Stimulated activated memory B cell treated with anti-CD40 and anti-IgM and Interleukin-4, amounts not matched to agents 10 μg/mL and 1 μg/mL and 100 μg/mL, for 72 hours (primary cell): Measurements from ENCODE around the gene RPL6.

Experiments used
- ATAC-seq: fragments of 150-1000 bp; cut with Tn5 transposase; 2 replicates; pipeline ENCODE4 v1.10.0; 2021
- H3K27ac Mint-ChIP-seq: one replicate; pipeline ENCODE4 v1.8.0; 2022; ENCODE audit warnings: mild to moderate bottlenecking, mixed read lengths
- H3K27me3 Mint-ChIP-seq: one replicate; pipeline ENCODE4 v1.8.0; 2022; ENCODE audit warnings: mixed read lengths
- H3K36me3 Mint-ChIP-seq: one replicate; pipeline ENCODE4 v1.8.0; 2022; ENCODE audit warnings: mixed read lengths
- H3K4me1 Mint-ChIP-seq: one replicate; pipeline ENCODE4 v1.8.0; 2022; ENCODE audit warnings: mixed read lengths
- H3K4me3 Mint-ChIP-seq: one replicate; pipeline ENCODE4 v1.8.0; 2022; ENCODE audit warnings: mild to moderate bottlenecking, moderate library complexity, mixed read lengths
- H3K9me3 Mint-ChIP-seq: one replicate; pipeline ENCODE4 v1.8.0; 2022; ENCODE audit warnings: mixed read lengths

RPL6 gene

DNA sequence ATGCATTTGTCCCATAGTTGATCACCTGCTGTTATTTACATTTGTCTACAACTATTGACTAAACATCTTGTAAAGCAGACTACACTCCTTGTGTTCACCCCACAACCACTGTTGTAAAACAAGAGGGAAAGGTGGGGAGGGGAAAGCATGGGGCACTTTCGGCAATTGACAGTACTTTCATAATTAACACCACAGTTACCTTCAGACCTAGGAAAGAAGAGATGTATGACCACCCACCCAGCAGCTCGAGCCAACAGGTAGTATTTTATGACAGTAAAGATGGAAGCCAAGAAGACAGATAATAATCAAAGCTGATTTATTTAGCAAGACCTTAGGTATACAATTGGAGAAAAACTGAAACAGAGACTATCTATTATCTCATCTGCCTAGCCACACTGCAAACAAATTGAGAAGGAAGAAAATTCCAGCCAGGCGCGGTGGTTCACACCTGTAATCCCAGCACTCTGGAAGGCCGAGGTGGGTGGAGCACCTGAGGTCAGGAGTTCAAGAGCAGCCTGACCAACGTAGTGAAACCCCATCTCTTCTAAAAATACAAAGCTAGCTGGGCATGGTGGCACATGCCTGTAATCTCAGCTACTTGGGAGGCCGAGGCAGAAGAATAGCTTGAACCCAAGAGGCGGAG is 38.4 kb downstream of the RPL6 start:
- Mint-ChIP-seq H3K4me1 (peaks cover 20% of the 10 kb centered on the region), H3K27me3 (no peaks in the 10 kb centered on the region), H3K4me3 (no peak overlapping the region), H3K27ac (no peak overlapping the region), H3K9me3 (no peaks in the 10 kb centered on the region), H3K36me3 (peaks cover 5% of the 10 kb centered on the region)
- ATAC-seq = no peak

DNA sequence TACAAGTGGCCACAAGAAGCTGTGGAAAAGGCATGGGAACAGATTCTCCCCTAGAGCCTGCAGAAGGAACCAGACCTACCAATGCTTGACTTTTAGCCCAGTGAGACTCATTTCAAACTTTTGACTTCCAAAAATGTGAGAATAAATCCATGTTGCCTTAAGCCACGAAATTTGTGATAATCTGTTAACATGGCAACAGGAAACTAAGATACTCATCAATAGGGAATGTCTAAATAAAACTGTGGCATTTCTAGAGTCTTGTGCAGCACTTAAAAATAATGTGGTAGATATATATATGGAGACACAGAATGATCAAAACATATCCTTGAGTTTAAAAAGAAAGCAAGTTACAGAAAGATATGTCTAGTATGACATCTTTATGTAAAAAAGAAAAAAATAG is 39.2 kb downstream of the RPL6 start:
- H3K36me3 Mint-ChIP-seq = peaks cover 5% of the 10 kb centered on the region
- no peak overlapping the region for H3K27ac Mint-ChIP-seq
- ATAC-seq = no peak
- no peaks in the 10 kb centered on the region for H3K27me3 Mint-ChIP-seq
- H3K4me3 Mint-ChIP-seq = no peak overlapping the region
- no peaks in the 10 kb centered on the region for H3K9me3 Mint-ChIP-seq
- H3K4me1 Mint-ChIP-seq = peaks cover 20% of the 10 kb centered on the region

DNA sequence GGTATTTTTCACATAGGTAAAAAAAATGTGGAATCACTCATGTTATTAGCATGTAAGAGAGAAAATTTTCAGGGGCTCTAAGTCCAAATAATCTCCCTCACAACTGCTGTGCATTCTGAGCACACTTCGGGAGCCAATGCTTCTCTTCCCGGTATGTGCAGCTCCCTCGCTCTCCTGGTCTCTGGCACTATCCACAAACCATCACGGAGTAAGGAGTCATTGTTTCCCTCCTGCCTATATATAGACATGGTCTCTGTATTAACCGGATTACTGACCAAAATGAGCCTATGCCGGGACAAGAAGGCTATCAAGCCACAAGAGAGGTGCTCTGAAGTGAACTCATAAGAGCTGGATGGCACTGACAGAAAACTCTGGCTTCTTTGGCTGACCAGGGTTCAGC is 40.5 kb downstream of the RPL6 start:
- no peaks in the 10 kb centered on the region for H3K27me3 Mint-ChIP-seq
- H3K9me3 Mint-ChIP-seq = no peaks in the 10 kb centered on the region
- no peak for ATAC-seq
- H3K4me3 Mint-ChIP-seq = no peak overlapping the region
- H3K4me1 Mint-ChIP-seq = peaks cover 15% of the 10 kb centered on the region
- no peaks in the 10 kb centered on the region for H3K36me3 Mint-ChIP-seq
- no peak overlapping the region for H3K27ac Mint-ChIP-seq

DNA sequence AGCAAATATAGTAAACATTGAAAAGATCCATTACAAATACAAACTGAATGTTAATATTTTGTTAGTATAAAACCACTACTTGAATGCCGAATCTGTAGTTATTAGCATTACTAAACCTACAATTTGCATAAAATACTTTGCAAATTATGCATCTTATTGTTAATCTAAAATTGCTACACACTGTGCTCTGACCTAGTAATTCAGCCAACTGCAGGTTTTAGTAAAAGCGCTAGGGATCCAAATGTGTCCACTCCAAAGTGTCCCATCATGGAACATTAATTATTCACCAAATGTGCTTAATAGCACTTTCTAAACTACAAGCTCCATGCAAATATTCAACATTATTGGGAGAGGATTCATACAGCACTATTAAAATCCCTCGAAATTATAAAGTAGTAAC is 41.4 kb downstream of the RPL6 start:
- no peak for ATAC-seq
- Mint-ChIP-seq H3K27ac (no peak overlapping the region), H3K36me3 (no peaks in the 10 kb centered on the region), H3K4me1 (peaks cover 20% of the 10 kb centered on the region), H3K9me3 (no peaks in the 10 kb centered on the region), H3K4me3 (no peak overlapping the region), H3K27me3 (no peaks in the 10 kb centered on the region)

DNA sequence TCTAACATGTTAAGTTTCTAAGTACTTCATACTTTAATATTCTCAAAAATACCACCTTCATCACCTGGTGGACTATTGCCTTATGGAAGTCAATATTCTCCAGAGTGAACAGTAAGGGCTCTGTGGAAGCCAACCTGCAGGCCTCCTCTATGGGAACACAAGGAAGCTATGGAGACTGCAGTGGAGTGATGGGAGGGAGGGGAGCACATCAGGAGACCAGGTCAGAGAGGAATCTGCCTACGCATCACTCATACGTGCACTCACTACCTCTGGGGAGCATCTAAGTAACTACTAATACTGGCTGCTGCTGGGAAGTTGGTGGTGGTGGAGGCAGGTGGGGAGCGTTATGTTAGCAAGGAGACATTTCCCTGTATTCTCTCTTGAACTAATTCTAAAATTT is 47.1 kb downstream of the RPL6 start:
- no peak for ATAC-seq
- H3K27ac Mint-ChIP-seq = no peak overlapping the region
- H3K4me3 Mint-ChIP-seq = no peak overlapping the region

DNA sequence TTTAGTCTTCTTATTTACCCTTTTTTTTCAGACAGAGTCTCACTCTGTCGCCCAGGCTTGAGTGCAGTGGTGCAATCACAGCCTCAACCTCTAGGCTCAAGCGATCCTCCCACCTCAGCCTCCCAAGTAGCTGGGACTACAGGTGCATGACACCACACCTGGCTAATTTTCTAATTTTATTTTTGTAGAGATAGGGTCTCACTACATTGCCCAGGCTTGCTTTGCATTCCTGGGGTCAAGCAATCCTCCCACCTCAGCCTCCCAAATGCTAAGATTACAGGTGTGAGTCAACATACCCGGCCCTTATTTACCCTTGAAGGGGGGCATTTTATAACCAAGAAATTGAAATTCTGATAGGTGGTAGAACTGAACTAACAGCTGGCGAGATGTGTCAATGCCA is 48.1 kb downstream of the RPL6 start:
- ATAC-seq = no peak
- Mint-ChIP-seq H3K27me3 (no peaks in the 10 kb centered on the region), H3K36me3 (no peaks in the 10 kb centered on the region), H3K27ac (no peak overlapping the region), H3K4me1 (peaks cover 22% of the 10 kb centered on the region), H3K9me3 (peaks cover 1% of the 10 kb centered on the region), H3K4me3 (no peak overlapping the region)

More for the DNA sequence above, 47.1 kb downstream of the RPL6 start:
- Mint-ChIP-seq H3K27me3 (no peaks in the 10 kb centered on the region), H3K36me3 (no peaks in the 10 kb centered on the region), H3K4me1 (peaks cover 13% of the 10 kb centered on the region), H3K9me3 (no peaks in the 10 kb centered on the region)

DNA sequence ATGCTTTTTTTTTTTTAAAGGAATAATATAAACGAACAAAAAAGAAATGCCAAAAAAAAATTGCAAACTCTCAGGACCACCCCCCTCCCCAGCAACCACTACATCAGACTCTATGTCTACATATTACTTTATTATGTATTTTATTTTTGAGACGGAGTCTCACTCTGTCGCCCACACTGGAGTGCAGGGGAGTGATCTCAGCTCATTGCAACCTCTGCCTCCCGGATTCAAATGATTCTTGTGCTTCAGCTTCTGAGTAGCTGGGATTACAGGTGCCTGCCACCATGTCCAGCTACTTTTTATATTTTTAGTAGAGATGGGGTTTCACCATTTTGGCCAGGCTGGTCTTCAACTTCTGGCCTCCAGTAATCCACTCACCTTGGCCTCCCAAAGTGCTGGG is 50.1 kb downstream of the RPL6 start:
- no peaks in the 10 kb centered on the region for H3K27me3 Mint-ChIP-seq
- no peaks in the 10 kb centered on the region for H3K36me3 Mint-ChIP-seq
- H3K9me3 Mint-ChIP-seq = peaks cover 3% of the 10 kb centered on the region
- no peak overlapping the region for H3K4me3 Mint-ChIP-seq
- peaks cover 31% of the 10 kb centered on the region for H3K4me1 Mint-ChIP-seq
- H3K27ac Mint-ChIP-seq = no peak overlapping the region
- ATAC-seq = no peak

DNA sequence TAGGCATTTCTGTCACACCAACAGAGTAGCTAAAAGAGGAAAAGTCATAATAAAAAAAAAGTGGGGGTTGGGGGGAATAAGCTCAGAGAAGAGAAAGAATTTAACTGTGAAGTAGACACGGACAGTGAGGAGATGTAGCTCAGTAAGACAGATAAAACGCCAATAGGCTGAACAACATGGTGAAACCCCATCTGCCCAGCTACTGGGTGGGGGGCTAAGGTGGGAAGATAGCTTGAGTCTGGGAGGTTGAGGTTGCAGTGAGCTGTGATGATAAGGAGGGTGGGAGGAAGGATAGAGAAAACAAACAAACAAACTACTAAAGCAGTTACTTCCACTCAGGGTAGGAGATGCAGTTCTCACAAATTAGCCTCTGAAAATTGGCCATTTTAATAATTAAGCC is 52.2 kb downstream of the RPL6 start:
- H3K36me3 Mint-ChIP-seq = no peaks in the 10 kb centered on the region
- ATAC-seq = no peak
- no peak overlapping the region for H3K4me3 Mint-ChIP-seq
- H3K9me3 Mint-ChIP-seq = peaks cover 3% of the 10 kb centered on the region
- no peaks in the 10 kb centered on the region for H3K27me3 Mint-ChIP-seq
- no peak overlapping the region for H3K27ac Mint-ChIP-seq
- H3K4me1 Mint-ChIP-seq = peaks cover 40% of the 10 kb centered on the region
